BJ (cell line): ENCODE results near the gene REM1. TPM values are rescaled to one million over a fixed set of nuclear protein-coding genes. Genes with fewer than 3 reads are reported as not detected.

ENCODE experiments used
- CTCF ChIA-PET: fragments of 350-600 bp; formaldehyde crosslinking; extraction: SDS; loops from one replicate; lab custom pipeline; 2021; ENCODE audit warnings: antibody characterized with exemption, inconsistent platforms; lab: Yijun Ruan, JAX
- POLR2A ChIA-PET: fragments of 300-600 bp; sonication (Branson Sonifier 250); formaldehyde crosslinking; extraction: SDS; loops from one replicate; lab custom pipeline; 2021; ENCODE audit warnings: antibody characterized with exemption; lab: Charles Lee
- DNase-seq: peaks from one replicate; pipeline ENCODE4 v3.0.0-alpha.2; 2011; ENCODE audit warnings: low read depth
- H3K27me3 ChIP-seq: 2 replicates; pipeline ENCODE4 v1.6.0; 2011; ENCODE audit warnings: low read length; ENCODE audit not compliant: control insufficient read depth, insufficient read depth
- H3K36me3 ChIP-seq: 2 replicates; pipeline ENCODE4 v1.5.1; 2011; ENCODE audit warnings: low read length; ENCODE audit not compliant: control insufficient read depth, insufficient read depth
- H3K4me3 ChIP-seq: 2 replicates; pipeline ENCODE4 v1.5.1; 2011; ENCODE audit warnings: low read depth, mild to moderate bottlenecking, control low read depth, low read length
- polyA plus RNA-seq: library from polyadenylated mRNA; depleted of rRNA; stranded (reverse); fragments of >200 nt; gene quantifications from 2 replicates; pipeline ENCODE4 v1.2.3, GENCODE V29; 2011; rRNA removed
- TF ChIP-seq, protein P1 (sequence below): IDR thresholded peaks from 2 replicates; pipeline ENCODE4 v1.5.1; 2011; ENCODE audit warnings: low read depth, mild to moderate bottlenecking, control low read depth, inconsistent platforms, low read length, moderate library complexity; ENCODE audit not compliant: insufficient read depth

The REM1 gene
- polyA plus RNA-seq, 1 experiment: not detected

DNA sequence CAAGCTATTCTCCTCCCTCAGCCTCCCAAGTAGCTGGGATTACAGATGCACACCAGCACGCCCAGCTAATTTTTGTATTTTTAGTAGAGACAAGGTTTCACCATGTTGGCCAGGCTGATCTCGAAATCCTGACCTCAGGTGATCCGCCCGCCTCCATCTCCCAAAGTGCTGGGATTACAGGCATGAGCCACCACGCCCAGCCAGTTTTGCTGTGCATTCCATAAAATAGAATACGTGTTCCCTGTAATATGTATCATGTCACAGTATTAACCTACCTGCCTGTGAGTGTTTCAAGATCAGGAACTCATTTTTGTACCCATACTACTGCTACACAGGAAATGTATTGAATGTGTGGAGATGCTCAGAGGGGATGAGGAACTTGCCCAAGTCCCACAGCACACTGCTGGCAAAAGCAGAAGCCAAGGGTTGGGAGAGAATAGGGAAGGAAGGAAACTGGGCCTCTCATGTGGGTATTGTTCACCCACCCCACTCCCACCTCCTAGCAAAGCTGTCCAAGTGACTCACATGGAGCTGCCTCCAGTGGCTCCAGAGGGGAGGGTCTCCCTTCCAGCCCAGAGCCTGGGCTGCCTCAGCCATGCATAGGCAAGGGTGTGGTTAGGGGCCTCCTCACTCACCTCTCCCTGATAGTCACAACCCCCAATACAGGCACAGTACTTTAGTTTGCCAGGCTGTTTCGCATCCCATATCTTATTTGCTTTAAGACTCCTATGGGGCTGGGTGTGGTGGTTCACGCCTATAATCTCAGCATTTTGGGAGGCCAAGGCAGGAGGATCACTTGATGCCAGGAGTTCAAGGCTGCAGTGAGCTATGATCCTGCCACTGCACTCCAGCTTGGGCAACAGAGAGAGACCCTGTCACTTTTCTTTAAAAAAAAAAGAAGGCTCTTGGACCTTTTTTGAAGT, 48.5 kb downstream of the REM1 start:
- TF ChIP-seq, protein P1, sequence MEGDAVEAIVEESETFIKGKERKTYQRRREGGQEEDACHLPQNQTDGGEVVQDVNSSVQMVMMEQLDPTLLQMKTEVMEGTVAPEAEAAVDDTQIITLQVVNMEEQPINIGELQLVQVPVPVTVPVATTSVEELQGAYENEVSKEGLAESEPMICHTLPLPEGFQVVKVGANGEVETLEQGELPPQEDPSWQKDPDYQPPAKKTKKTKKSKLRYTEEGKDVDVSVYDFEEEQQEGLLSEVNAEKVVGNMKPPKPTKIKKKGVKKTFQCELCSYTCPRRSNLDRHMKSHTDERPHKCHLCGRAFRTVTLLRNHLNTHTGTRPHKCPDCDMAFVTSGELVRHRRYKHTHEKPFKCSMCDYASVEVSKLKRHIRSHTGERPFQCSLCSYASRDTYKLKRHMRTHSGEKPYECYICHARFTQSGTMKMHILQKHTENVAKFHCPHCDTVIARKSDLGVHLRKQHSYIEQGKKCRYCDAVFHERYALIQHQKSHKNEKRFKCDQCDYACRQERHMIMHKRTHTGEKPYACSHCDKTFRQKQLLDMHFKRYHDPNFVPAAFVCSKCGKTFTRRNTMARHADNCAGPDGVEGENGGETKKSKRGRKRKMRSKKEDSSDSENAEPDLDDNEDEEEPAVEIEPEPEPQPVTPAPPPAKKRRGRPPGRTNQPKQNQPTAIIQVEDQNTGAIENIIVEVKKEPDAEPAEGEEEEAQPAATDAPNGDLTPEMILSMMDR: no peak
- Histone ChIP-seq H3K4me3 (no peak overlapping the region), H3K27me3 (no peaks in the 10 kb centered on the region), H3K36me3 (peaks cover 7% of the 10 kb centered on the region)
- ChIA-PET CTCF (interaction anchor here (0.7 to 3.2 kb wide), 4 partner anchors 37 to 89 kb away, joined by 4 to 11 read pairs (median 4); no protein-coding TSS in a partner anchor), POLR2A (interaction anchor here (0.6 kb wide), 1 partner anchor 35 kb away, joined by 3 read pairs; no protein-coding TSS in a partner anchor)
- no peak for DNase-seq

DNA sequence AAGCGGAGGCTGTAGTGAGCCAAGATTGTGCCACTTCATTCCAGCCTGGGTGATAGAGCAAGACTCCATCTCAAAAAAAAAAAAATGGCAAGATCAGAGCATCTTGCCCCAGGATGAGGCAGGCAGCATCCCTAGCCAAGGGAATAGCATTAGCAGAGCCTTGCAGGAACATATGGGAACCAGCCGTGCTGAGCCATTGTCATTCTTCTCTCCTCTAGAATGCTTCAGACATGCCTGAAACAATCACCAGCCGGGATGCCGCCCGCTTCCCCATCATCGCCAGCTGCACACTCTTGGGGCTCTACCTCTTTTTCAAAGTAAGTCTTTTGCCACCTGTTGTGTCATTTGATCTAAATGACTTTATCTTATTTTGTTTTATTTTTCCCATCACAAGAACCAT, 52.2 kb downstream of the REM1 start:
- peaks cover 8% of the 10 kb centered on the region for H3K36me3 ChIP-seq
- CTCF ChIA-PET: interaction anchor here (0.7 to 1.0 kb wide), 4 partner anchors 10 to 86 kb away, joined by 4 read pairs; no protein-coding TSS in a partner anchor
- TF ChIP-seq, protein P1: no peak

More for the DNA sequence above, 52.2 kb downstream of the REM1 start:
- no peaks in the 10 kb centered on the region for H3K27me3 ChIP-seq
- H3K4me3 ChIP-seq: no peak overlapping the region
- DNase-seq: no peak
- POLR2A ChIA-PET: no interaction called here

Other genes with a start within 250 kb of the REM1 start
- gene DEFB115, start 217.6 kb upstream of the REM1 start, polyA plus RNA-seq: not detected in 2 replicates
- gene DEFB116, start 166.7 kb upstream of the REM1 start, polyA plus RNA-seq: not detected in 2 replicates
- gene DEFB118, start 106.7 kb upstream of the REM1 start, polyA plus RNA-seq: not detected in 2 replicates
- not detected in 2 replicates for gene DEFB119, start 84.7 kb upstream of the REM1 start, polyA plus RNA-seq
- not detected in 2 replicates for gene DEFB121, start 69.1 kb upstream of the REM1 start, polyA plus RNA-seq
- gene DEFB123, start 34.7 kb upstream of the REM1 start, polyA plus RNA-seq: not detected in 2 replicates
- gene DEFB124, start 161 bp upstream of the REM1 start, polyA plus RNA-seq: not detected in 2 replicates
- 236 and 324 TPM in 2 replicates for gene HM13, start 39.2 kb downstream of the REM1 start, polyA plus RNA-seq
- 126 and 135 TPM in 2 replicates for gene ID1, start 130.0 kb downstream of the REM1 start, polyA plus RNA-seq
- not detected in 2 replicates for gene COX4I2, start 162.6 kb downstream of the REM1 start, polyA plus RNA-seq
- gene BCL2L1, start 247.6 kb downstream of the REM1 start, polyA plus RNA-seq: 73.2 and 90.7 TPM in 2 replicates